ENCODE measurements around the gene CHD3.
A peak's percentile ranks its signal among the peaks of the same experiment; 100 is the strongest.

The CHD3 gene

GRCh38 chr17:7903154-7904103 is 14.8 kb downstream of the CHD3 start:
- DNase-seq: no peak

- DNase-seq: no peak
Measured at GRCh38 chr17:7909089-7909488, 20.5 kb downstream of the CHD3 start.

GRCh38 chr17:7910281-7910680 is 21.7 kb downstream of the CHD3 start:
- DNase-seq: no peak

- DNase-seq: no peak
Measured at GRCh38 chr17:7910711-7911110, 22.1 kb downstream of the CHD3 start.

- no peak for DNase-seq
Measured at GRCh38 chr17:7911116-7911515, 22.5 kb downstream of the CHD3 start.

- DNase-seq: no peak
Measured at GRCh38 chr17:7912927-7913524, 24.4 kb downstream of the CHD3 start.

GRCh38 chr17:7915179-7915610 is 26.6 kb downstream of the CHD3 start:
- no peak for DNase-seq

GRCh38 chr17:7915611-7916384 is 27.2 kb downstream of the CHD3 start, which contains the start of gene RNF227:
Gene RNF227 (minus strand): TSS chr17:7916289. CDS start chr17:7916195, 94 bp downstream.
- peak; percentile 98 for DNase-seq

- DNase-seq: no peak
Measured at GRCh38 chr17:7916385-7916682, 27.7 kb downstream of the CHD3 start.

GRCh38 chr17:7916808-7917207 is 28.2 kb downstream of the CHD3 start:
- no peak for DNase-seq

GRCh38 chr17:7922269-7922844 is 33.8 kb downstream of the CHD3 start:
- DNase-seq: no peak

- DNase-seq: peak; percentile 92
Measured at GRCh38 chr17:7922845-7923628, 34.4 kb downstream of the CHD3 start.

- no peak for DNase-seq
Measured at GRCh38 chr17:7927596-7927995, 39.0 kb downstream of the CHD3 start.

GRCh38 chr17:7929158-7930023 is 40.8 kb downstream of the CHD3 start, which contains the start of gene KCNAB3:
Gene KCNAB3 (minus strand): TSS chr17:7929856. CDS start chr17:7929435, 421 bp downstream.
- DNase-seq: peak; percentile 79

- DNase-seq: no peak
Measured at GRCh38 chr17:7930841-7931631, 42.4 kb downstream of the CHD3 start.

- peak; percentile 100 for DNase-seq
Measured at GRCh38 chr17:7931709-7932482, 43.3 kb downstream of the CHD3 start, which contains the start of the genes CNTROB and TRAPPC1. Gene CNTROB (plus strand): TSS chr17:7932206. CDS start chr17:7933080, 874 bp downstream. Gene TRAPPC1 (minus strand): TSS chr17:7931946. CDS start chr17:7931829, 117 bp downstream.

- DNase-seq: no peak
Measured at GRCh38 chr17:7932483-7932891, 43.9 kb downstream of the CHD3 start.

GRCh38 chr17:7932949-7933348 is 44.4 kb downstream of the CHD3 start:
- DNase-seq: no peak

- no peak for DNase-seq
Measured at GRCh38 chr17:7935859-7936258, 47.3 kb downstream of the CHD3 start.
